Heart left ventricle (tissue), 13 donors: ENCODE data around the gene SSH2.

Experiments
- POLR2A ChIP-seq, 2 donors: fragments of 450-650 bp; IDR thresholded peaks; one replicate each; pipeline ENCODE4 v1.6.1; 2017; ENCODE audit warnings: antibody characterized with exemption in 2 of 2, mild to moderate bottlenecking in 2 of 2, moderate library complexity in 2 of 2
- TF ChIP-seq, protein P1 (sequence below), 12 donors: fragments of 200-600 bp; sonication (generic) in 4 of 12; IDR thresholded peaks; one replicate each; pipeline versions ENCODE4 v1.5.0 to v1.8.0; 2018 to 2022; ENCODE audit warnings: antibody characterized with exemption in 12 of 12, mild to moderate bottlenecking in 5 of 12
- donor health status: ischemic (EF 13 %, LVEDD 7.1; RV severe dilation, severe dysfunction).
- donor health status: DM: no; HTN: yes; CAD: no.
- donor health status: DM: no; HTN: no; CAD: no.
- donor health status: ischemic (EF 25% LVEDD 6.9; RV normal size, moderate dysfunction).
- donor health status: ischemic (EF 25% LVEDD 5.7; RV mildly dilated, moderate dysfunction).
- donor health status: ischemic (EF 35%, LVEDD 5.7; RV mildly dilated, moderate dysfunction).
- donor health status: nonischemic (EF 11% LVEDD 7.7; RV severe dilation, severe dysfunction).
- donor health status: DM: yes; HTN: yes; CAD: no.
- donor health status: PGD.
- donor health status: ischemic (EF 29% LVEDD 5.4; RV normal size, mild dysfunction).
- donor health status: nonischemic (EF 23%, LVEDD 6.1; RV moderate dilation, normal function).

DNA sequence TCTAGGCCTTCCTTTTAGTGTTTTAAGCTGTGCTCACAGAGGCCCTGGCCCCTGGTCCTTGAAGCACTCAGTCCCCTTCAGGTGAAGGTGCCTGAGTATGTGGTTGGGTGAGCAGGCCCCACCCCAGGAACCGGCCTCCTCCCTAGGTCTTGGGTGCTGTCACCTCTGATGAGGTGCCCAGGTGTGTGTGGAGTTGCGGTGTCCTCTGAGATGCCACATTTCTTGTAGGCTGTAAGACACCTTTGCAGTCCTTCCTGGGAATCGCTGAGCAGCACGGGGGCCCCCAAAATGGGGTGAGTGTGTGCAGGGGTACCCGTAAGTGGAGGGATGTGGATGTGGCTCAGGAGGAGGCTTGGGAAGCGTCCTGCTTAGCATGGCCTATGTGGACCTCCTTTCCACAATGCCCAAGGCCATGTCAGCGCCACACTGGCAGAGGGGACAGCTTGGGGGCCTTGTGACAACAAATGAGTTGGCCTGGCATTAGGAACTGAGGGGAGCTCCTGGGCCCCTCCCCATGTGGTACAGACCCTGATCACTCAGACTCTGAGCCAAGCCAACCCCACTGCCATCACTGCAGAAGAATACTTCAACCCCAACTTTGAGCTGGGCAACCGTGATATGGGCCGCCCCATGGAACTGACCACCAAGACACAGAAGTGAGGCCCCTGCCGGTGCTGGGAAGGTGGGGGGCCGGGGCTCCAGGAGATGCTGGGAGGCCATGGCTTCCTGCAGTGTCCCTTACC is 318.5 kb downstream of the SSH2 start:
- TF ChIP-seq, protein P1, sequence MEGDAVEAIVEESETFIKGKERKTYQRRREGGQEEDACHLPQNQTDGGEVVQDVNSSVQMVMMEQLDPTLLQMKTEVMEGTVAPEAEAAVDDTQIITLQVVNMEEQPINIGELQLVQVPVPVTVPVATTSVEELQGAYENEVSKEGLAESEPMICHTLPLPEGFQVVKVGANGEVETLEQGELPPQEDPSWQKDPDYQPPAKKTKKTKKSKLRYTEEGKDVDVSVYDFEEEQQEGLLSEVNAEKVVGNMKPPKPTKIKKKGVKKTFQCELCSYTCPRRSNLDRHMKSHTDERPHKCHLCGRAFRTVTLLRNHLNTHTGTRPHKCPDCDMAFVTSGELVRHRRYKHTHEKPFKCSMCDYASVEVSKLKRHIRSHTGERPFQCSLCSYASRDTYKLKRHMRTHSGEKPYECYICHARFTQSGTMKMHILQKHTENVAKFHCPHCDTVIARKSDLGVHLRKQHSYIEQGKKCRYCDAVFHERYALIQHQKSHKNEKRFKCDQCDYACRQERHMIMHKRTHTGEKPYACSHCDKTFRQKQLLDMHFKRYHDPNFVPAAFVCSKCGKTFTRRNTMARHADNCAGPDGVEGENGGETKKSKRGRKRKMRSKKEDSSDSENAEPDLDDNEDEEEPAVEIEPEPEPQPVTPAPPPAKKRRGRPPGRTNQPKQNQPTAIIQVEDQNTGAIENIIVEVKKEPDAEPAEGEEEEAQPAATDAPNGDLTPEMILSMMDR (IDR thresholded peaks at IDR 0.05) = no peak
- no peak for TF ChIP-seq POLR2A (IDR thresholded peaks at IDR 0.05)
